H1 (cell line): ENCODE data around the gene OS9. TPM values are rescaled to one million over a fixed set of nuclear protein-coding genes. Genes with fewer than 3 reads are reported as not detected.

Experiments
- BRCA1 ChIP-seq: IDR thresholded peaks from 2 replicates; pipeline ENCODE4 v1.6.1; 2012; ENCODE audit warnings: low read depth, low read length, improper control_type of control experiment
- CHD7 ChIP-seq: fragments of 300-600 bp; sonication (generic); IDR thresholded peaks from 2 replicates; pipeline ENCODE4 v1.7.1; 2012; ENCODE audit warnings: low read length, moderate library complexity, mild to moderate bottlenecking, inconsistent platforms; ENCODE audit not compliant: insufficient replicate concordance
- polyA plus RNA-seq, 7 experiments: library from polyadenylated mRNA; depleted of rRNA in 3 of 7; stranded (reverse) in 5 of 7; unstranded in 2 of 7; fragments of >200 nt in 5 of 7; fragments of 200-250 nt in 2 of 7; gene quantifications; 1 replicate in 5 of 7; 2 replicates in 1 of 7; 4 replicates in 1 of 7; pipeline versions ENCODE4 v1.2.1 to v1.2.3, GENCODE V29; 2011 to 2013; ENCODE audit warnings: missing spikeins in 2 of 7, mixed read lengths in 2 of 7
- total RNA-seq: library from RNA; stranded (reverse); fragmentation: NEBNext Ultra II Directional; extraction: Animal tissue kit (Norgen Biotek cat#: 25700); gene quantifications from 2 replicates; pipeline ENCODE4 v1.2.1, GENCODE V29; 2021

The OS9 gene
- total and polyA plus RNA-seq, 2 of the 8 experiments (the other 6 are each of a cell fraction or from before 2014, with no cell fraction given): 71.0 to 108 TPM

DNA sequence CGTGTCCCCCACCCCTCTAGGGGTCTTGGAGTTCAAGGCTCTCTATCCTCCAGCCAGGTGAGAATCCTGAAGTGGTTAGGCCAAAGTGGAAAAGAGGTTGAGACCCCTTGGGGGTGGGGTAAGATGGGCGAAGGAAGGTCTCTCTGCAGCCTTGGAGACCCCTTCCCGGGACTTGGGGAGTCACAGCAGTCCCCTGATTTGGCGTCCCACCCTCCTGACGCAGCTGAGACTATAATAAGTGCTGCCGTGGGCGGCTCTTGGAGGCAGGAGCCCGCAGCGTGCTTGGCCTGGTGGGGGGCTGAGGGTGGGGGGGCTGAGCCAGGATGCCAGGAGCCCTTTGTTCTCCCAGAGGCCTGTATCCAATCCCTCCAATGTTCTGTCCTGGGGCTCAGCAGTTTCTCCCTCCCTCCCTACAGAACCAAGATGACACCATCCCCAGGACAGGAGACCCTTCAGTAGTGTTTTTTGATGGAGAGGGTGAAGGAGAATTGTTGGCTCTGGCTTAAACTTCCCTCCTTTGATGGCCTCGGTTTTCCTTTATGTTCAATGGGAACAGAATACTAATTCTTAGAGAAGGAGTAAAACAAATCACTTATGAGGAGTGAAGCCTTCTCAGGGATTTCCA, 46.1 kb downstream of the OS9 start (continued):
- TF ChIP-seq CHD7 (no peak), BRCA1 (no peak)
- TF ChIP-seq, all 59 proteins: peak for 0
